Measurements from ENCODE around the gene SIVA1.

Gene SIVA1

DNA sequence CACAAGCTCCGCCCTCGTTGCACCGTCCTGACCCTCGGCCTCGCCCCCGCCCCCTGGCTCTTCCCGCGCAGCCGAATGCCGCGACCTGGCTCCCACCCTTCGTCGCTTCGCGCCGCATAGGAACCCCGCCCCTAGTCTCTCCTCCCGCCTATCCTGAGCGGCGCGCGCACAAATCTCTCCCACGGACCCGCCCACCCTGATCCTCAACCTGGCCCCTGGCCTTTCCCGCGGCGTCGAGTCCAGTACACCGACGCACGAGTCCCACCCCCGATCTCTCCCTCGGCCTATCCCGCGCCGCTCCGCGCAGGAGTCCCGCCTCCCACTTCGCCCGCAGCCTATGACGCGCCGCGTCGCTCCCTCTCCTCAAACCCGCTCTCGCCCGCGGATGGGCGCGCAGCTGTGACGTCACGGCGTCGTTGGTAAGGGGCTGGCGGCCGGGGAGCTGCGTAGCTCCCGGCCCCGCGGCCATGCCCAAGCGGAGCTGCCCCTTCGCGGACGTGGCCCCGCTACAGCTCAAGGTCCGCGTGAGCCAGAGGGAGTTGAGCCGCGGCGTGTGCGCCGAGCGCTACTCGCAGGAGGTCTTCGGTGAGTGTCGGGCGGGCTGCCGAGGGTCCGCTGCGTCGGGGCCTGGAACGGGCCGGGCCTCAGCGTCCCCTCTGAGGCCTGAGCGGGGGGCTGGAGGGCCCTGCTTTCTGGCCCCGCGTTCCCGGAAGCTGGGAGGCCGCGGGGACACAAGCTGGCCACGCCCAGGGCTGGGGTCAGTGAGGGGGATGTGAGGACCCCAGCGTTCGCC, at the start of gene SIVA1:
Gene SIVA1, plus strand, starts transcription at position 413 of the 793 bp plus-strand sequence. Its CDS starts 55 bp downstream, at position 468.
- DNase-seq: peak; percentile 100

DNA sequence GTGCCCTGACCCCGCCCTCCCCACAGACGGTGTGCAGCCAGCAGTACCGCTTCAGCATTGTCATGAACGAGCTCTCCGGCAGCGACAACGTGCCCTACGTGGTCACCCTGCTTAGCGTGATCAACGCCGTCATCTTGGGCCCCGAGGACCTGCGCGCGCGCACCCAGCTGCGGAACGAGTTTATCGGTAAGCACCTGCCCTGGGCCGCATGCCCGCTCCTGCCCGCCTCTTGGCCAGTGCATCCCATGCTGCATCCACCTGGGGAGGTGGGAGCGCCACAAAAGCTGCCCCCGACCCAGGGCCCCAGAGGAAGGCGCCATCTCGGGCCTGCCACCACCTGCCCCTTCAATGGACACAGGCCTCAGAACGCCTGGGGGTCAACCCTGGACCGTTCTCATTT, 49.7 kb upstream of the SIVA1 start:
- DNase-seq: no peak

- DNase-seq: no peak
These were observed 48.7 kb upstream of the SIVA1 start for GRCh38 chr14:104704252-104704651.

- DNase-seq: no peak
These were observed 47.5 kb upstream of the SIVA1 start for GRCh38 chr14:104705340-104706047.

DNA sequence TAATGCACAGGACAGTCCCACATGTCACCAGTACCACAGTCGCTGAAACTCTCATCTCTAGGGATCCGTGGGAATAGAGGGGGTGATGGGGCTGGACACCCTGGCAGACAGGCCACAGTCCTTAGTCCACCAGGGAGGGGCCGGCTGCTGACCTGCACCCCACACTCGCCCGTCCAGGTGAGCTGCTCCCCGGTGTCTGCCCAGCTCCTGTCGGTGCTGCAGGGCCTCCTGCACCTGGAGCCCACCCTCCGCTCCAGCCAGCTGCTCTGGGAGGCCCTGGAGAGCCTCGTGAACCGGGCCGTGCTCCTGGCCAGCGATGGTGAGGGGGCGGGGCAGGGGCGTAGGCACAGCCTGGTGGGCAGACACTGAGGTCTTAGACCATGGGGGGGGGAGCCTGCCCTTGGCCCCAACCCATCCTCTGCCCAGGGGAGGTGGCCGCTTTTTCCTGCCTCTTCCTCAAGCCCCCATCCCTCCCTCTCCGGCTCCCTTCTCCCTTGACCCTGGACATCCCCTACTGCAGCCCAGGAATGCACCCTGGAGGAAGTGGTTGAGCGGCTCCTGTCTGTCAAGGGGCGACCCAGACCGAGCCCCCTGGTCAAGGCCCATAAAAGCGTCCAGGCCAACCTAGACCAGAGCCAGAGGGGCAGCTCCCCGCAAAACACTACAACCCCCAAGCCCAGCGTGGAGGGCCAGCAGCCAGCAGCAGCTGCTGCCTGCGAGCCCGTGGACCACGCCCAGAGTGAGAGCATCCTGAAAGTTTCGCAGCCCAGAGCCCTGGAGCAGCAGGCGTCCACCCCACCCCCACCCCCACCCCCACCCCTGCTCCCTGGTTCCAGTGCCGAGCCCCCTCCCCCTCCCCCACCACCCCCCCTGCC, 46.0 kb upstream of the SIVA1 start:
- DNase-seq: no peak

- no peak for DNase-seq
These were observed 45.0 kb upstream of the SIVA1 start for GRCh38 chr14:104707608-104708595.

DNA sequence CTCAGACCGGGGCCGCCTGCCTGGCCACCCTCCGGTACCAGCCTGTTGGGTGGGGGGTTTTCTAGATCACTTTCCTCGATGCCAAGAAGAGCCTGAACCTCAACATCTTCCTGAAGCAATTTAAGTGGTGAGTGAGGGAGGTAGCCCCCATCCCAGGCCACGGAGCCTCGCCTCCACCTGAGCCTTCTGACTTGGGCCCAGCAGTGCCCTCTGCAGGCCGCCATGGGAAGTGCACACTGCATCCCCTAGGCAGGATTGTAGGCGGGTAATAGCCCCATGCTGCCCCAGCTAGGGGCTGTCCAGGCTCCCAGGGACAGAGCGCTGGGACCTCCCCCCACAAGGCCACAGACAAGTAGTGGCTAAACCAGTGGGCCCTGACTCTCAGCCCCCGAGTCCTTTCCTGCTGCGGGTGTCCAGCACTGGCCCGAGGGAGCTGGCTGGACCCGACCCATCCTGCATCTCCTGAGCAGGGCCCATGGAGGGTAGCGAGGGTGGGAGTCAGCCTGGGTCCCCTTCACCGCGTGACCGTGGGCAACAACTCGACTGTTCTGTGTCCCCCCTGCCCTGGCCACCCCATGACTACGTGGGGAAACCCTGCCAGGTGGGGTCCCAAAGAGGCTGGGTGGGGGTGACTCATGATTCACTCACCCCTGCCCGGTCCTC, 44.2 kb upstream of the SIVA1 start:
- DNase-seq: peak; percentile 38 to 41

GRCh38 chr14:104709387-104710039, 43.4 kb upstream of the SIVA1 start:
- no peak for DNase-seq

DNA sequence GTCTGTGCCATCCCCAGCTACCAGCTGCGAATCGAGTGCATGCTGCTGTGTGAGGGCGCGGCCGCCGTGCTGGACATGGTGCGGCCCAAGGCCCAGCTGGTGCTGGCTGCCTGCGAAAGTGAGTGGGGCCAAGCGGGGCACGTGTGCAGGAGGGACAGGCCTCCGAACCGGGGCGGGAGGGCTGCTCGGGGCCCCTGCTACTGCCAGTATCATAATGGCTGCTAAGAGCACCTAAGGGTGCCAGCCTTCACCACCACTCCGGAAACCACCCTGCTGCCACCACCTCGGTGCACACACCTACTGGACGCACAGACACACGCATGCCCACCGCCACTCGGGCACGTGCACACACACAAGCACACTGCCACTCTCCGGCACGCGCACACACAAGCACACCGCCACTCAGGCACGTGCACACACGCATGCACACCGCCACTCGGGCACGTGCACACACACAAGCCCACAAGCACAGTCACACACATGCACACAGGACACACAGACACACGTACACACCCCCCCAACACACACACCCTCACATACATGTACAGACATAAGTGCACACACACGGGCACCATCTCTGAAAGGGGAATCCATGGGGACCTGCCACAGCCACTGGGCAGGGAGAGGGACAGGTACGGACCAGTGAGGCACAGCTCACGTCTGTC, 42.7 kb upstream of the SIVA1 start:
- DNase-seq: no peak

DNA sequence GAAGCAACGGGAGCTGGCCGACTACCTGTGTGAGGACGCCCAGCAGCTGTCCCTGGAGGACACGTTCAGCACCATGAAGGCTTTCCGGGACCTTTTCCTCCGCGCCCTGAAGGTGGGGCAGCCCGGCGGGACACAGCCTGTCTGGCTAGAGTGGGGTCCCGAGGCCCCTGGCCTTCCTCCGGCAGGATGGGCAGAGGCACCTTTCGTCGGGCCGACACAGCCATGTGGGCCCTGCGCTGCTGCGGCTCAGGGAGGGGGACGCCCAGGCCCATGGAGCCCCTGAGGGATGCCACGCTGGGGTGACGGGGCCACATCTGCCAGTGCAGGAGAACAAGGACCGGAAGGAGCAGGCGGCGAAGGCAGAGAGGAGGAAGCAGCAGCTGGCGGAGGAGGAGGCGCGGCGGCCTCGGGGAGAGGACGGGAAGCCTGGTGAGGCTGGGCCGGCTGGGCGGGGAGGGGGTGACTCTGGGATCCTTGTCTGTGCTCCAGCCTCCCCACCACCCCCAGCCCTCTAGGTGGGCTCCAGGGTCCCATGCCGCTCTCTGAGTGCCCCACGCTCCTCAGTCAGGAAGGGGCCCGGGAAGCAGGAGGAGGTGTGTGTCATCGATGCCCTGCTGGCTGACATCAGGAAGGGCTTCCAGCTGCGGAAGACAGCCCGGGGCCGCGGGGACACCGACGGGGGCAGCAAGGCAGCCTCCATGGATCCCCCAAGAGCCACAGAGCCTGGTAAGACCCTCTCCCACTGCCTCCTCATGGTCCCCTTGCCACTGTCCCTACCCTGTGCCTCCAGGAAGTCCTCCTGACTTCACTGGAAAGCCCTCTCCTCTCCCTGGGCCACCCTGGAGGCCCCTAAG, 39.8 kb upstream of the SIVA1 start:
- DNase-seq: peak; percentile 81 to 82

DNA sequence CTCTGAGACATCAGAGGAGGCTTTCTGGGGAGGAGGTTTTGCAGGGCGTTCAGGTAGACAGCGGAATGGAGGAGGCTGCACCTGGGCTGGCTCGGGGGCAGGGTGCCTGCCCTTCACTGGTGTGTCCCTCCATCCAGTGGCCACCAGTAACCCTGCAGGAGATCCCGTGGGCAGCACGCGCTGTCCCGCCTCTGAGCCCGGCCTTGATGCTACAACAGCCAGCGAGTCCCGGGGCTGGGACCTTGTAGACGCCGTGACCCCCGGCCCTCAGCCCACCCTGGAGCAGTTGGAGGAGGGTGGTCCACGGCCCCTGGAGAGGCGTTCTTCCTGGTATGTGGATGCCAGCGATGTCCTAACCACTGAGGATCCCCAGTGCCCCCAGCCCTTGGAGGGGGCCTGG, 38.9 kb upstream of the SIVA1 start:
- no peak for DNase-seq

GRCh38 chr14:104714681-104715080, 38.3 kb upstream of the SIVA1 start:
- DNase-seq: no peak

DNA sequence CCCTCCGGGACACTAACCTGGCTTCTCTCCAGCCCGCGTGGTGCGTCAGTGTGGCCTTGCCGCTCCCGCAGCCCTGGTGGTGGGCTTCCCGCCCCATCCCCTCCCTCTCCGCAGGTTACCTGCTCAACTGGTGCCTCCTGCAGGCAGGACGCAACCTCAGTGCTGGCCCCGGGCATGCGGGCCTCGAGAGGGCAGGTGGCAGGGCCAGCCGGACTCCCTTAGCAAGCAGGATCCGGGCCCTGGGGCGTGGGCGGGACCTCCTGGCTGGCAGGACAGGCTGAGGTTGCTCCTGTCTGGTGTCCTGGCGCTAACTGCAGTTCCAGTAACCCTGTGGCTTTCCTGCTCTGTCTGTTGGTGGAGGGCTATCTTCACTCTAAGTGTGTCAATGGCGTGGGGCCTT, 37.5 kb upstream of the SIVA1 start:
- no peak for DNase-seq

GRCh38 chr14:104715871-104716270, 37.1 kb upstream of the SIVA1 start:
- no peak for DNase-seq

- DNase-seq: no peak
These were observed 35.8 kb upstream of the SIVA1 start for GRCh38 chr14:104717137-104717536.

GRCh38 chr14:104717646-104718045, 35.3 kb upstream of the SIVA1 start:
- no peak for DNase-seq

DNA sequence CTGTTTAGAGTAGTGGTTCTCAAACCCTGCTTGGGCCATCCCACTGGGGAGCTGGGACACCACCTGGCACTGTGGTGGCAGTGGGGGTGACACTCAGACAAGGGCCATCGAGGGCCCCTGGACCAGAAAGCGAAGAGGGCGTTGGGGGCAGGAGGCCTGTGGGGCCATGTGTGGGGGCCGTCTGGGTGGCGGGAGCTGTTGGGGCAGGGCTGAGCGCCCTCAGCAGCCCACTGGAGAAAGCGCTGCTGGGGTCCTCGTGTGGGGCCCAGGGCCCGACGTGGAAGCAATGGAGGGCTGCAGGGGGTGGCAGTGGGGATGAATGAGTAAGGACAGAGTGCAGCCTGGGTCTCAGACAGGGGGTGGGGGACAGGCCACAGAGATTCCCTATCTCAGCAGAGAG, 34.8 kb upstream of the SIVA1 start:
- DNase-seq: no peak

- DNase-seq: no peak
These were observed 34.1 kb upstream of the SIVA1 start for GRCh38 chr14:104718871-104719270.

DNA sequence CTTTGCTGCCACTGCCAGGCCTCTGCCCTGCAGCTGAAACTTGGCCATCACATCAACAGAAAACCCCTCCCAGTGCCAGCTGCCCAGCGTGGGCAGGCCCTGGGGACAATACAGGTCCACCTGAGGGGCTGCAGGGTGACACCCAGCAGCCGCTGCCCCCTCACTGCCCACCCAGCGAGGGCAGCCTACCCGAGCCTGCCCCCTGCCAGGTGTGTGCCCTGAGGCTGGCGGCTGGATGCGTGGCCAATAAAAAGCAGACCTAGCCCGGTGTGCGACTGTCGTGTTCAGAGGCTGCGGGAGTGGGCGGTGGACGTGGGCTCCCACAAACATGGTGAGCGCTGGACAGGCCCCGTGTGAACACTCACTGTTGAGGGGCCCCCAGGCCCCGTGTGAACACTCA, 33.6 kb upstream of the SIVA1 start:
- DNase-seq: no peak
